Activated naive CD4-positive, alpha-beta T cell treated with anti-CD3 and anti-CD28 coated beads, Interleukin-2, amount 50 U/mL, for 24 hours (primary cell): ENCODE results near the gene BCL2.
A peak's percentile ranks its signal among the peaks of the same experiment; 100 is the strongest.

Source experiments
- H3K27ac Mint-ChIP-seq: one replicate; pipeline ENCODE4 v1.8.0; 2021; ENCODE audit warnings: mild to moderate bottlenecking, mixed read lengths
- H3K27me3 Mint-ChIP-seq: one replicate; pipeline ENCODE4 v1.8.0; 2021; ENCODE audit warnings: mixed read lengths
- H3K36me3 Mint-ChIP-seq: one replicate; pipeline ENCODE4 v1.8.0; 2021; ENCODE audit warnings: mixed read lengths
- H3K4me1 Mint-ChIP-seq: one replicate; pipeline ENCODE4 v1.8.0; 2021; ENCODE audit warnings: mixed read lengths
- H3K4me3 Mint-ChIP-seq: one replicate; pipeline ENCODE4 v1.8.0; 2021; ENCODE audit warnings: mild to moderate bottlenecking, mixed read lengths
- H3K9me3 Mint-ChIP-seq: one replicate; pipeline ENCODE4 v1.8.0; 2021; ENCODE audit warnings: mixed read lengths

Gene BCL2

GRCh38 chr18:63126134-63127069 is 193.2 kb downstream of the BCL2 start:
- no peaks in the 10 kb centered on the region for H3K9me3 Mint-ChIP-seq
- peaks cover 5% of the 10 kb centered on the region for H3K36me3 Mint-ChIP-seq
- H3K27ac Mint-ChIP-seq: peak overlapping the region; percentile 84
- no peaks in the 10 kb centered on the region for H3K27me3 Mint-ChIP-seq
- H3K4me3 Mint-ChIP-seq: no peak overlapping the region
- peaks cover 15% of the 10 kb centered on the region for H3K4me1 Mint-ChIP-seq

- Mint-ChIP-seq H3K27ac (no peak overlapping the region), H3K9me3 (no peaks in the 10 kb centered on the region), H3K36me3 (peaks cover 2% of the 10 kb centered on the region), H3K4me1 (peaks cover 29% of the 10 kb centered on the region), H3K4me3 (no peak overlapping the region), H3K27me3 (no peaks in the 10 kb centered on the region)
Measured at GRCh38 chr18:63120620-63121019, 198.9 kb downstream of the BCL2 start.

GRCh38 chr18:63119647-63120046 is 199.9 kb downstream of the BCL2 start:
- no peak overlapping the region for H3K4me3 Mint-ChIP-seq
- H3K27me3 Mint-ChIP-seq: no peaks in the 10 kb centered on the region
- no peaks in the 10 kb centered on the region for H3K36me3 Mint-ChIP-seq
- no peak overlapping the region for H3K27ac Mint-ChIP-seq
- peaks cover 25% of the 10 kb centered on the region for H3K4me1 Mint-ChIP-seq
- H3K9me3 Mint-ChIP-seq: no peaks in the 10 kb centered on the region

- Mint-ChIP-seq H3K9me3 (no peaks in the 10 kb centered on the region), H3K27me3 (no peaks in the 10 kb centered on the region), H3K27ac (no peak overlapping the region), H3K4me1 (peaks cover 24% of the 10 kb centered on the region), H3K36me3 (peaks cover 4% of the 10 kb centered on the region), H3K4me3 (no peak overlapping the region)
Measured at GRCh38 chr18:63113899-63114565, 205.5 kb downstream of the BCL2 start.

GRCh38 chr18:63112706-63113105 is 206.9 kb downstream of the BCL2 start:
- Mint-ChIP-seq H3K4me1 (peaks cover 18% of the 10 kb centered on the region), H3K27me3 (no peaks in the 10 kb centered on the region), H3K36me3 (peaks cover 4% of the 10 kb centered on the region), H3K27ac (no peak overlapping the region), H3K9me3 (no peaks in the 10 kb centered on the region), H3K4me3 (no peak overlapping the region)

- Mint-ChIP-seq H3K4me3 (no peak overlapping the region), H3K9me3 (no peaks in the 10 kb centered on the region), H3K27me3 (no peaks in the 10 kb centered on the region), H3K36me3 (peaks cover 4% of the 10 kb centered on the region), H3K27ac (no peak overlapping the region), H3K4me1 (peaks cover 23% of the 10 kb centered on the region)
Measured at GRCh38 chr18:63111671-63112402, 207.7 kb downstream of the BCL2 start.

- Mint-ChIP-seq H3K9me3 (no peaks in the 10 kb centered on the region), H3K4me3 (no peak overlapping the region), H3K27me3 (no peaks in the 10 kb centered on the region), H3K27ac (no peak overlapping the region), H3K36me3 (peaks cover 4% of the 10 kb centered on the region), H3K4me1 (peaks cover 31% of the 10 kb centered on the region)
Measured at GRCh38 chr18:63109802-63110201, 209.8 kb downstream of the BCL2 start.

- Mint-ChIP-seq H3K27ac (no peak overlapping the region), H3K9me3 (no peaks in the 10 kb centered on the region), H3K27me3 (no peaks in the 10 kb centered on the region), H3K4me1 (peaks cover 27% of the 10 kb centered on the region), H3K4me3 (no peak overlapping the region), H3K36me3 (peaks cover 4% of the 10 kb centered on the region)
Measured at GRCh38 chr18:63109022-63109421, 210.5 kb downstream of the BCL2 start.

- H3K4me3 Mint-ChIP-seq: no peak overlapping the region
- H3K36me3 Mint-ChIP-seq: peaks cover 4% of the 10 kb centered on the region
- no peaks in the 10 kb centered on the region for H3K27me3 Mint-ChIP-seq
- no peaks in the 10 kb centered on the region for H3K9me3 Mint-ChIP-seq
- H3K27ac Mint-ChIP-seq: no peak overlapping the region
- H3K4me1 Mint-ChIP-seq: peaks cover 26% of the 10 kb centered on the region
Measured at GRCh38 chr18:63107931-63108330, 211.6 kb downstream of the BCL2 start.

GRCh38 chr18:63107171-63107845 is 212.3 kb downstream of the BCL2 start:
- Mint-ChIP-seq H3K27ac (no peak overlapping the region), H3K4me1 (peaks cover 25% of the 10 kb centered on the region), H3K36me3 (no peaks in the 10 kb centered on the region), H3K27me3 (no peaks in the 10 kb centered on the region), H3K4me3 (no peak overlapping the region), H3K9me3 (no peaks in the 10 kb centered on the region)

- Mint-ChIP-seq H3K9me3 (no peaks in the 10 kb centered on the region), H3K27me3 (no peaks in the 10 kb centered on the region), H3K27ac (no peak overlapping the region)
Measured at GRCh38 chr18:63106727-63107126, 212.8 kb downstream of the BCL2 start.

GRCh38 chr18:63105636-63106316 is 213.8 kb downstream of the BCL2 start:
- H3K9me3 Mint-ChIP-seq: no peaks in the 10 kb centered on the region
- no peaks in the 10 kb centered on the region for H3K27me3 Mint-ChIP-seq
- H3K36me3 Mint-ChIP-seq: no peaks in the 10 kb centered on the region
- H3K4me3 Mint-ChIP-seq: no peak overlapping the region
- H3K27ac Mint-ChIP-seq: no peak overlapping the region
- peaks cover 33% of the 10 kb centered on the region for H3K4me1 Mint-ChIP-seq

More at GRCh38 chr18:63106727-63107126, 212.8 kb downstream of the BCL2 start:
- Mint-ChIP-seq H3K4me3 (no peak overlapping the region), H3K36me3 (no peaks in the 10 kb centered on the region), H3K4me1 (peaks cover 30% of the 10 kb centered on the region)

- Mint-ChIP-seq H3K27ac (no peak overlapping the region), H3K4me3 (no peak overlapping the region), H3K36me3 (no peaks in the 10 kb centered on the region), H3K4me1 (peaks cover 42% of the 10 kb centered on the region), H3K27me3 (no peaks in the 10 kb centered on the region), H3K9me3 (no peaks in the 10 kb centered on the region)
Measured at GRCh38 chr18:63104868-63105267, 214.7 kb downstream of the BCL2 start.

GRCh38 chr18:63102941-63103744 is 216.4 kb downstream of the BCL2 start:
- Mint-ChIP-seq H3K27ac (peak overlapping the region; percentile 63), H3K4me3 (no peak overlapping the region), H3K36me3 (no peaks in the 10 kb centered on the region), H3K4me1 (peaks cover 59% of the 10 kb centered on the region), H3K27me3 (no peaks in the 10 kb centered on the region), H3K9me3 (no peaks in the 10 kb centered on the region)
